ENCODE results near the gene PRPF18. TPM values are rescaled to one million over a fixed set of nuclear protein-coding genes. Genes with fewer than 3 reads are reported as not detected.

PRPF18 gene
- total and polyA plus RNA-seq, 2 of the 4 experiments (the other 2 are of a cell fraction) = 10.0 to 16.9 TPM

- H2BK120ac ChIP-seq (ENCODE audit: low read depth, low read length) = no peak overlapping the region
- H3K14ac ChIP-seq (replicated peaks; ENCODE audit: low read depth, low read length) = no peak overlapping the region
- no peak overlapping the region for H3K23ac ChIP-seq (ENCODE audit: low read depth, low read length)
- dilution Hi-C loops (cut with HindIII; ENCODE audit: low sequenced_read_pairs, unreplicated experiment) = no loop called here
- H2AFZ ChIP-seq (replicated peaks; ENCODE audit: low read length, poor library complexity) = no peak overlapping the region
- TF ChIP-seq ELK1 (IDR thresholded peaks at IDR 0.05; ENCODE audit: borderline replicate concordance, low read depth, low read length) (no peak), NFE2L2 (IDR thresholded peaks at IDR 0.05; ENCODE audit: low read depth, low read length) (no peak), USF2 (IDR thresholded peaks at IDR 0.05; ENCODE audit: low read depth, low read length) (no peak), RFX5 (IDR thresholded peaks at IDR 0.05; ENCODE audit: low read depth, low read length) (no peak), RAD21 (IDR thresholded peaks at IDR 0.05; ENCODE audit: low read length) (no peak), RCOR1 (IDR thresholded peaks at IDR 0.05; ENCODE audit: insufficient replicate concordance, low read length) (no peak), CHD1 (IDR thresholded peaks at IDR 0.05; ENCODE audit: low read depth, low read length) (no peak), MAFK (IDR thresholded peaks at IDR 0.05; ENCODE audit: low read depth, low read length) (no peak), MAZ (IDR thresholded peaks at IDR 0.05; ENCODE audit: borderline replicate concordance, low read depth, low read length) (no peak), CEBPB (IDR thresholded peaks at IDR 0.05; ENCODE audit: low read depth, low read length) (no peak), MXI1 (IDR thresholded peaks at IDR 0.05; ENCODE audit: borderline replicate concordance, low read depth, low read length) (no peak), BHLHE40 (IDR thresholded peaks at IDR 0.05; ENCODE audit: low read depth, low read length) (no peak), FOS (IDR thresholded peaks at IDR 0.05; ENCODE audit: low read depth, low read length) (no peak), SMC3 (IDR thresholded peaks at IDR 0.05; ENCODE audit: low read depth, low read length) (no peak), POLR2A (IDR thresholded peaks at IDR 0.05; ENCODE audit: low read depth, low read length) (no peak)
- no peak overlapping the region for H3K18ac ChIP-seq (ENCODE audit: low read depth, low read length)
- peaks cover 6% of the 10 kb centered on the region; the same call in 1 of the 2 replicates for H3K9me1 ChIP-seq (ENCODE audit: insufficient read depth, low read length)
- no peaks in the 10 kb centered on the region for H3K27me3 ChIP-seq (ENCODE audit: control insufficient read depth, insufficient read depth, low read length)
- 75% methylated on average over 1 of the region's 6 CpGs; no CpG with 5 or more reads in 1 of the 2 experiments for WGBS, 2 experiments (ENCODE audit: extremely low coverage in 2 of 2, insufficient read length in 1 of 2)
- DNase-seq (no peak), ATAC-seq (ENCODE audit: low read depth) (no peak)
- H3K4ac ChIP-seq (ENCODE audit: low read depth, low read length) = no peak overlapping the region
- H3K27ac ChIP-seq (ENCODE audit: insufficient read depth, low read length) = no peak overlapping the region
- H3K4me3 ChIP-seq (ENCODE audit: insufficient read depth, low read depth, low read length) = no peak overlapping the region
- H2BK5ac ChIP-seq (ENCODE audit: low read depth, low read length, poor library complexity, severe bottlenecking) = no peak overlapping the region
- H4K8ac ChIP-seq (ENCODE audit: low read depth in 2 of 2, low read length in 2 of 2) = no peak overlapping the region
- H4K5ac ChIP-seq (ENCODE audit: low read depth, low read length) = no peak overlapping the region
- H3K36me3 ChIP-seq (ENCODE audit: control insufficient read depth, insufficient read depth, low read length) = peaks cover 12% of the 10 kb centered on the region
- no TSS peak for BruUV-seq (replicated peaks)
- in situ Hi-C loops (cut with MboI; ENCODE audit: low sequenced_read_pairs) = no loop called here
- no peak overlapping the region for H3K9ac ChIP-seq (ENCODE audit: low read depth, low read length)
- no peak overlapping the region for H4K91ac ChIP-seq (ENCODE audit: insufficient read depth, low read depth, low read length)
- no peak overlapping the region for H3K56ac ChIP-seq (ENCODE audit: extremely low read depth, insufficient read depth, low read length)
- H2BK20ac ChIP-seq (ENCODE audit: low read depth, low read length) = no peak overlapping the region
- H2BK15ac ChIP-seq (ENCODE audit: low read depth, low read length) = no peak overlapping the region
- no peaks in the 10 kb centered on the region for H3K79me1 ChIP-seq (ENCODE audit: low read depth in 1 of 2, low read length in 2 of 2)
- no peaks in the 10 kb centered on the region for H3K9me3 ChIP-seq (ENCODE audit: control insufficient read depth, insufficient read depth, low read length)
- no peaks in the 10 kb centered on the region for H4K20me1 ChIP-seq (ENCODE audit: insufficient read depth, low read length)
- no peak overlapping the region for H3K4me2 ChIP-seq (ENCODE audit: low read depth, low read length)
- H3K4me1 ChIP-seq (ENCODE audit: control insufficient read depth, insufficient read depth, low read length) = no peaks in the 10 kb centered on the region; the same call in 1 of the 2 replicates
- ChIA-PET CTCF (no interaction called here), POLR2A (ENCODE audit: unreplicated experiment) (no interaction called here)
- H2AK9ac ChIP-seq (replicated peaks; ENCODE audit: low read depth, low read length, poor library complexity) = no peak overlapping the region
- intact Hi-C loops (cut with micrococcal nuclease) = no loop called here
- no peak overlapping the region for H2AK5ac ChIP-seq (ENCODE audit: low read depth, low read length)
Measured at GRCh38 chr10:13634207-13634606, 47.4 kb downstream of the PRPF18 start.

Data from IMR-90 (cell line).